Stimulated activated CD4-positive, alpha-beta T cell treated with anti-CD3 and anti-CD28 coated beads, Interleukin-2, amount 100 ng/mL, for 24 hours (primary cell): Measurements from ENCODE around the gene CHRNE.
"Not testable (repeated sequence)": the region's sequence is repeated elsewhere in the genome, so short reads cannot be mapped to it uniquely, and the experiment has no call there.

Experiments used
- DNase-seq, 2 donors: peaks; one replicate each; pipeline ENCODE4 v3.0.0-alpha.2; 2020

The CHRNE gene

DNA sequence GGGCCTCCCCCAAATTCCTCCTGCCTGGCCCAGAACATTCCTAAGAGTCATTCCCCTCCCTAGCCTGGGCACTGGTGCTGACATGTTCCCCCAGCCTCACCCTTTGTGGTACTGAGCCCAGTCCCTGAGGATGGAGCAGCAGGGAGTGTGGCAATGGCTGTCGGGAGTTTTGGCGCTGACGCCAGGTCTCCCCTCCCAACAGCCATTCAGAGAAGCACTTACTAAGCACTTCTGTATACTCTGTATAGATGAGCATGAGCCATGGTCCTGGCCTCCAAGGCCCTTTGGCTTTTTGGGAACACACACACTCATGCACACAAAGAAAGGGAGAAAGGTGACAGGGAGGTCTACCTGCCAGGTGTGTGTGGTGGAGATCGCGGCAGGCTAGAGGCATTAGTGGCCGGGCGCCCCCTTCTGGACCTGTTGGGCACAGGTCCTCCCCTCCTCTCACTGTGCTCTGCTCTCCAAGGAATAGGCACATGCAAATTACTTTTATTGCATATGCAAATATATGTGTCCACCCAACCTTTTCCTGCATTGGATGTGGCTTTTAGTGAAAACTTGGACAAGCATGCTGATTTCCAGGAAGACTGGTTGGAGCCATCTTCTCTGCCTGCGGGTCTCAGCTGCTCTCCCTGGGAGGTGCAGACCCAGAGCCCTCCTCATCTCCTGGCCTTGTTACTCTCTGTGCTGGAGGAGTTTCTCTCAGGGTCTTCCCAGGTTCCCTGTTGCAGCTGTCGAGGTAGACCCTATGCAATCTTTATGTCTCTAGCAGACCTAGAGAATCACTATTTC is 20.9 kb downstream of the CHRNE start:
- peak; percentile 71 to 73 for DNase-seq

DNA sequence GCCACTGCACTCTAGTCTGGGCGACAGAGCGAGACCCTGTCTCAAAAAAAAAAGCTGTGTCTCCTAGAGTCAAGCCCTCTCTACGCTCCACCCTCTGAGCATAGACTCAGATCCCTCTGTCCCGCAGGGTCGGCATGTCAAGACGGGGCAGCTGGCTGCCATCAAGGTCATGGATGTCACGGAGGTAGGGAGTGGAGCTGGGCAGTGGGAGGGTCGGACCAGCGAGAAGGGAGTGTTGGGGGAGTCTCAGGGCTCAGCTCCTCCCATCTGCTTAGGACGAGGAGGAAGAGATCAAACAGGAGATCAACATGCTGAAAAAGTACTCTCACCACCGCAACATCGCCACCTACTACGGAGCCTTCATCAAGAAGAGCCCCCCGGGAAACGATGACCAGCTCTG is 22.0 kb downstream of the CHRNE start:
- DNase-seq = no peak

DNA sequence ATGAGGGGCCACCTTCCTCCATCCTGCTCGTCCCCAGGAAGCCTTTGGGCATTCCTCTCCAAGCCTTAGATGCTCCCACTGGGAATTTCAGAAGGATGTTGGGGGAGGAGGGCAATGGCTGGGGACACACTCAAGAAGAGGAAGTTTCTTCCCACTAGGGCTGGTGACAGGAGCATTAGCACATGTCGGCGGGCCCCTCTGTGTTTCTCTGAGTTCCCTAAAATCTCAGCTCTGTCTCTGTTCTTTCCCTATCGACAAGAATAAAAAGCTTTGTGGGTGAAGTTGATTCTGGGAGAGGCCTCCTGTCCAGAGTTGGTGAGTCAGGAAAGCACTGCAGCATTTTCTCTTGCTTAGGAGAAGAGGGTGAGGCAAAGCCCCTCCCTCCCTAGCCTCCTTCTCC is 23.3 kb downstream of the CHRNE start:
- no peak for DNase-seq

DNA sequence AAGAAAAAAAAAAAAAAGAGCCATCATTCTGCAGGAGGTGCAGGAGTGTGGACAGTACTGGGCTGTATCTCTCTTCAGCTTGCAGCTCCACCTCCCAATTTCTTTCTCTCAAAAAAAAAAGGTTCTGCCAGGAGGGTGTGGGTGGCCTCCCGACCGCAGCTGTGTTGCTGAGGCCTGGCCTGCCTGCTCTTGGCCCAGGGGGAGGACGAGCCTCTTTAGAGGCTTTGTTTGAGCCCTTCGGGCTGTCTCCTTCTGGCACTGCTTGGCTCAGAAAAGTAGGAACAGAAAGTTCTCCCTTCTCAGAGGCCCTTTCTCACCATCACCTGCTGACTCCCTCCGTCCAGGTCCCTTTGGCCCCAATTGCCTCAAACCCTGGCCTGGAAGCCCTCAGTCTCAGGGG is 25.8 kb downstream of the CHRNE start:
- no peak for DNase-seq

DNA sequence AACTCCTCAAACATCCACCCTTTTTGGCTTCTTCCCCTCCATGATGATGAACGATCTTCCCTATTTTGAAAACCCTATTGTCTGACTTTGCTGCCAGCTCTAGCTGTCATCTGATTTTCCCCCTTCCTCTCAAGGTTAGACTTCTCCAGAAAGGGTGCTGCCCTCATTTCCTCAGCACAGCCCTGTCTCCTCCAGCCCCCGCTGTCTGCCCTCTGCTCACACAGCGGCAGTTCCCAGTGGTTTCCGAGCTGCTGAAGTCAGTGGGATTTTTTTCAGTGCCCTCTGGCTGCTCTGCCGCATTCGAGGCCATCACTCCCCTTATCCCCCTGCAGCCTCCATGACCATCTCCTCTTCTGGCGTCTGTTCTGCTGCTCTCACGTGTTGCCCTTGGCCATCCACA is 30.1 kb downstream of the CHRNE start:
- no peak for DNase-seq

DNA sequence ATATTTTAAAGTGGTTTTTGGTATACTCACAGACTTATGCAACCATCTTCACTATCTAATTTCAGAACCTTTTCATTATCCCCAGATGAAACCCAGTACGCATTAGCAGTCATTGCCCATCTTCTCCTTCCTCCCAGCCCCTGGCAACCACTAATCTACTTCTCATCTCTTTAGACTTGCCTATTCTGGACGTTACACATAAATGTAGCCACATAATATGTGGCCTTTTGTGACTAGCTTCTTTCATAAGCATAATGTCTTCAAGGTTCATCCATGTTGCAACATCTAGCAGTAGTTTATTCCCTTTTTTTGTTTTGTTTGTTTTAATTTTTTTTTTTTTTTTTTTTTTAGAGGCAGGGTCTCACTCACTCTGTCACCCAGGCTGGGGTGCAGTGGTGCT is 32.0 kb downstream of the CHRNE start:
- no peak for DNase-seq

DNA sequence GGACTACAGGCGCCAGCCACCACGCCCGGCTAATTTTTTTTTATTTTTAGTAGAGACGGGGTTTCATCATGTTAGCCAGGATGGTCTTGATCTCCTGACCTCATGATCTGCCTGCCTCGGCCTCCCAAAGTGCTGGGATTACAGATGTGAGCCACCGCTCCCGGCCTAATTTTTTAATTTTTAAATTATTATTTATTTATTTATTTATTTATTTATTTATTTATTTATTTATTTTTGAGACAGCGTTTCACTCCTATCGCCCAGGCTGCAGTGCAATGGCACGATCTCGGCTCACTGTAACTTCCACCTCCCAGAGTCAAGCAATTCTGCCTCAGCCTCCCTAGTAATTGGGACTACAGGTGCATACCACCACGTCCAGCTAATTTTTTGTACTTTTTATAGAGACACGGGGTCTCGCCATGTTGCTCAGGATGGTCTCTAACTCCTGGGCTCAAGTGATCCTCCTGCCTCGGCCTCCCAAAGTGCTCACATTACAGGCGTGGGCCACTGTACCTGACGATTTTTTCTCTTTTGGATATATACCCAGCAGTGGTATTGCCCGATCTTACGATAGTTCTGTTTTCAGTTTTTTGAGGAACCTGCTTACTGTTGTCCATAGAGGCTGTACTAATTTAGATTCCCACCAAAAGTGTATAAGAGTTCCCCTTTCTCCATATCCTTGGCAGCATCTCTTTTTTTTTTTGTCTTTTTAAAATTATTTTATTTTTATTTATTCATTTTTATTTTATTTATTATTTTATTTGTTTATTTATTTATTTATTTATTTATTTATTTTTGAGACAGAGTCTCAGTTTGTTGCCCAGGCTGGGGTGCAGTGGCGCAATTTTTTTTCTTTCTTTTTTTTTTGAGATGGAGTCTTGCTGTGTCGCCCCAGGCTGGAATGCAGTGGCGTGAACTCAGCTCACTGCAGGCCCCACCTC is 33.6 kb downstream of the CHRNE start:
- DNase-seq = not testable (repeated sequence)

DNA sequence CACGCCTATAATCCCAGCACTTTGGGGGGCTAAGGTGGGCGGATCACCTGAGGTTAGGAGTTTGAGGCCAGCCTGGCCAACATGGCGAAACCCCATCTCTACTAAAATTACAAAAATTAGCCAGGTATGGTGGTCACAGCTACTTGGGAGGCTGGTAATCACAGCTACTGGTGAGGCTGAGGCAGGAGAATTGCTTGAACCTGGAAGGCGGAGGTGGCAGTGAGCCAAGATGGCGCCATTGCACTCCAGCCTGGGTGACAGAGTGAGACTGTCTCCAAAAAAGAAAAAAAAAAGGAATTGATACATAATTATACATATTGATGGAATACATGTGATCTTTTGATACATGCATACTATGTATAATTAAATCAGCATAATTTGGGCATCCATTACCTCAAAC is 35.4 kb downstream of the CHRNE start:
- DNase-seq = not testable (repeated sequence)

DNA sequence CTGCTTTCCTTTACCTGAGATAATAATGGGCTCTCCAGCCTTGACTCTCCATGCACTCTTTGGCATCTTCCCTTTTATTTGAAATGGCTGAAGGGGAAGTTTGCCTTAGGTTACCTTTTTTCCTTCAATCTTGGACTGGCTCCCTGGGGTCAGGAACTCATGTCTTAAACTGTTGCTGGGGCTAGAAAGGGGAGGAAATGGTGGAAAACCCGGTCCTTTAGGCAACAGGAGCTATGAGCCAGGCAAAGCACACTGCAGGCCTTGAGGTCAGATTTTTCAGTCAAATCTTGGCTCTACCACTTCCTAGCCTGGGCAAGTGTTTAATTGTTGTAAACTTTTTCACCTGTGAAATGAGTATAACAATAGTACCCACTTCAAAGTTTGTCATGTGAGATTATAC is 39.6 kb downstream of the CHRNE start:
- no peak for DNase-seq

DNA sequence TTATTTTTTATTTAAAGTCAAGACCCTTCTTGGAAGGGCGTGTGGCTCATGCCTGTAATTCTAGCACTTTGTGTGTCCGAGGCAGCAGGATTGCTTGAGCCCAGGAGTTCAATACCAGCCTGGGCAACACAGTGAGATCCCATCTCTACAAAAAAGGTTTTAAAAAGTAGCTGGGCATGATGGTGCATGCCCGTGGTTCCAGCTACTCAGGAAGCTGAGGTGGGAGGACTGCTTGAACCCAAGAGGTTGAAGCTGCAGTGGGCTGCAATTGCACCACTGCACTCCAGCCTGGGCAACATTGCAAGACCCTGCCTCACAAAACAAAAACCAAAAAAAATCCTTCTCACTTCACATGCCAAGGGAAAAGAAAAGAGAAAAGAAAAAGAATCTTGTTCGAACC is 40.2 kb downstream of the CHRNE start:
- no peak for DNase-seq

DNA sequence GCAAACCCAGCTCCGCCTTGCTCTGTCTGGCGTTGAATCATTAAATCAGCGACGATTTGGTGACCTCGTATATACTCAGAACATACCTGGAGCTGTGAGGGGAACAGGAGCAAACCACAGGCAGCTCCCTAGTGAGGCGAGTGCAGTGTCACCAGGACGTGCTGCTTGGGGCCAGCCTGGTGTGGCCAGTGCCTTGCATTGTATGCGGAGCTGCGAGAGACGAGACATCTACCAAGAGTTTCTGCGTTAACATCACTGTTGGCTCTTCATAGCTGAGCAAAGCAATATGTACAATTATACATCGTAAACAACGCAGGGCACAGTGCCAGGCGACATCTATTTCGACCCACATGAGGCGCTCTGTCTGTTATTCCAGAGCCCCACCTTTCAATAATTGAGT is 41.8 kb downstream of the CHRNE start:
- no peak for DNase-seq

DNA sequence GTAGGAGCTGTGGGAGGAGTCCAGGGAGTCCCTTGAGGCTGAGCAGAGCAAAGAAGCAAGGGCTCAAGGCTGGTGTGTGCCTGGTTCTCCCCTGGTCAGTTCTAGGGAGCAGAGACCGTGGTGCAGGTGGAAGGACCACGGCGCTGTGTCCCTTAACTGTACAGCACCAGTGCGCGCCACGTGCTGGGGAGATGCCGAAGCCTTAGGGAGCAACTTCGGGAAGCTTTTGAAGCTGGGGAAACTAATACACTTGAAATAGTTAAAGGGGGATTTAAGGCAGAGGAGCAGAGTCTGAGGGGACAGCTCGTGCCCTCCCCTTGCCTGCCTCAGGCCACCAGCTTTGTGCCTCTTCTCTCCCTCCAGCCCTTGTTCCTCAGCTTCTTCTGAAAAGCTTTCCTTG is 42.2 kb downstream of the CHRNE start:
- no peak for DNase-seq

DNA sequence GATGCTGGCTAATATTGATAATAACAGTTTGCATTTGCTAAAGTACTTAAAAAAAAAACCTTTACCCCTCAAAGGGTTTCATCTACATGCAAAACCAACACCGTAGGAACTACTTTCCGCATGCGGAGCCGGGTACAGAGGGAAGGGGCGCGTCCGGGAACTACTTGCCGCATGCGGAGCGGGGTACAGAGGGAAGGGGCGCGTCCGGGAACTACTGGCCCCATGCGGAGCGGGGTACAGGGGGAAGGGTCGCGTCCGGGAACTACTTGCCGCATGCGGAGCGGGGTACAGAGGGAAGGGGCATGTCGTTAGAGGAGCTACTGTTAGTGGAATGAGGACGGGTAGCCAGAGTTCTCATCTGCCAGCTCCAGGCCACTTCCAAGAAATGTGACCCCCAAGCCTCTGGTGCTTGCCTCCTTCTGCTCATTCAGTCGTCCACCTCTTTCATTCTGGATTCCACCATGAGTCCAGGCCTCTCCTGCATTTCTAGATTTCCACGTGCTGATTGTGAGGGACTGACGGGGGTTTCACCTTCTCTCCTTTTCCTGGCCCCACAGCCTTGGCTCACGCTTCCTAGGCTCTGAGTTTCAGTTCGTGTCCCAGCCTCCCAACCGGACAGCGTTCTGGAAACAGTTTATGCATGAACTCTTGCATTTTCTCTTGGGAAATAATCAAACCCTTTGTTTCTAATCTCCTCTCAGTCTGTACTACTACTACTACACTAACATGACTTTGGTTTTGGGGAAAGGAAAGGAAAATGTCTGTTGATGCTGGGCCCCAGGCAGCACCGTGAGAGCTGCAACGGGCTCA is 42.9 kb downstream of the CHRNE start:
- no peak for DNase-seq

DNA sequence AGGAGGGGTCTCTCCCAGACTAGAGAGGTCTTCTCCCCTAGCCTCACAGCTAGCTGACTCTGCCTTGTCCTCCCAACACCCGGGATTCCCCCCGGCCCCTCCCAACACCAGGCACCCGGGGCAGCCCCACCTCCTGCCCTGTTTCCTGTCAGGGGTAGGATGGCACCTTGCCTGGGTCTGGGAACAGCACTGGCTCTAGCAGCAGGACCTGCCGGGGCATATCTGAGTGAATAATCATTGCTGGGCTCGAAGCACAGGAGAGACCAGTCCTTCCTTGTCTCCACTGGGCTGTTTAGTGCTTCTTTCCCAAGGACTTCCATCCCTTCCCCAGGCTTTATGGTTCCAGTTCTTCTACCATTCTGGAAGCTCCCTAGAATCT is 44.0 kb downstream of the CHRNE start:
- DNase-seq = no peak

DNA sequence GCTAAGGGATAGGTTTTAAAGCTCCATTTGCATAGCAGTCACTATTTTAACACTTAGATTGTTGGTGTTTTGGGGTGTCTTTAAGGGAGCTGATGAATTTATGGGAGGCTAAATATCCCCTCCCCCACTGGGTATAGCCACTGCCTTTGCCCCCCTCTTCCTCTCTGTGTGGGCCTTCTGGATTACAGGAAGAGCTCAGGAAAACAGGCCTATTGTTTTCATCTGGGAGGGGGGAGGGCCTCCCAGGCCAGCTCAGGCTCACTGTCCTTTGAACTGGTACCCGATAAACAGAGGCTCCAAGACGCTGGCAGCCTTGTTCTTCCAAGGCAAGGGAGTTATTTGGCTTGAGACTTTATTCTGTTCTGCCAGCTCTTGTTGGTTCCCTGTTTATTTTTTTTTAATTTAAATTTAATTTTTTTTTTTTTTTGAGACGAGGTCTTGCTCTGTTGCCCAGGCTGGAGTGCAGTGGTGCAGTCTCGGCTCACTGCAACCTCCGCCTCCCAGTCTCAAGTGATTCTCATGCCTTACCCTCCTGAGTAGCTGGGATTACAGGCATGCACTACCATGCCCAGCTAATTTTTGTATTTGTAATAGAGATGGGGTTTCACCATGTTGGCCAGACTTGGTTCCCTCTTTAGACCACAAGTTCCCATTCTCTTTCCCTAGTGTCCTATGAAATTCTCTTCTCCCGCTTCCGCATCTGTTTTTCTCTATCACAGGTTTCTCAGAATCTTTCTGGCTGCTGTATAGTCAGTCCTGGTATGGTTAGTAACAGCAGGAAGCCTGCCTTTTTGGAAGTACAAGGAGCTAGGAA is 44.6 kb downstream of the CHRNE start:
- no peak for DNase-seq

DNA sequence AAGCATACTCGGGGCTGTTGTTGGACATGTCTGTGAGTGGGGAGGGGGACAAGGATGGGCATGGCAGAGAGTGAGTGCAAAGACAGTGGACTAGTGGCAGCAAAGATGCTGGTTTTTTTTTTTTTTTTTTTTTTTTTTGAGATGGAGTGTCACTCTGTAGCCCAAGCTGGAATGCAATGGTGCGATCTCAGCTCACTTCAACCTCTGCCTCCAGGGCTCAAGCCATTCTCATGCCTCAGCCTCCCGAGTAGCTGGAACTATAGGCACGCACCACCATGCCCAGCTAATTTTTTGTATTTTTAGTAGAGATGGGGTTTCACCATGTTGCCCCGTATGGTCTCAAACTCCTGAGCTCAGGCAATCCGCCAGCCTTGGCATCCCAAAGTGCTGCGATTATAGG is 45.6 kb downstream of the CHRNE start:
- DNase-seq = not testable (repeated sequence)

DNA sequence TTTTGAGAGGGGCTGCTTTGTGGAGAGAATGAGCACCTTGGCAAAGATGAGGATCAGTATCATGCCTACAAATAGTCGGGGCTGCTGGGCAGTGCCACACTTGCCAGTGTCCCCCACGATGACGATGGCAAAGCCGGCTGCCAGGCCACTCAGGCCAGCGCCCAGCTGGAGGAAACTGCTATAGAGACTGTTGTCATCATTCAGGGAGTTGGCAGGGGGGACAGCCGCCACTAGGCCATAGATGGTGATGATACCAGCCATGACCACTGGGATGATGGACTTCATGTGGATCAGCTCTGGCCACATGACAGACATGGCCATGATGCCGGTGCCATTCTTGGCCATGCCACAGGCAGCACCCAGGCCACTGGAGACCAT is 46.0 kb downstream of the CHRNE start:
- no peak for DNase-seq

DNA sequence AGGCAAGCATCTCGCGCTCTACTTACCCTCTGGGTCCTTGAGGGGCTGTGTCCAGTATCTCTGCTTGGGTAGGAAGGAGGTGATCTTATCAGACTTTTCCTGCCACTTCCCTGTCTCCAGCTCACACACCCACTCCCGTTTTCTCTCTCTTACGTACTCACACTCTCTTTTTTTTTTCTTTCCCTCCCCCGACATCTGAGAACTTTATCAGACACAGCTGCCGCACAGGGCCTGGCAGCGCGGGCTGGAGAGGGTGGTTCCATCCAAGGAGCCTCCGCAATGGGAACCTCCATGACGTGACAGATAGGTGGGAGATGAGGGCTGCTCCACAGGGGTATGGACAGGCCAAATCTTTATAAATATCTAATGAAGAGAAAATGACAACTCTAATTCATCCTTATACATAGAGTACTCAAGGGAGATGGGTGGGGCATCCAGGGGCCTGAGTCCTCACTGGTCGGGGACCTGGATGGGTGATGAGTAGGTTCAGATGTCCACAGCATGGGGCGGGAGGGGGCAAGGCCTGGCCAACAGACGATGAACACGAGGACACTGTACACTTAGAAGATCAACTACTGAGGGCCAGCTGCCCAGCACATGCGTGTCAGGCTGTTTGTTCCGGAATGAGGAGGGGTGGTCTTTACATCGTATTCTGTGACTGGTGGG is 46.5 kb downstream of the CHRNE start:
- DNase-seq = no peak

DNA sequence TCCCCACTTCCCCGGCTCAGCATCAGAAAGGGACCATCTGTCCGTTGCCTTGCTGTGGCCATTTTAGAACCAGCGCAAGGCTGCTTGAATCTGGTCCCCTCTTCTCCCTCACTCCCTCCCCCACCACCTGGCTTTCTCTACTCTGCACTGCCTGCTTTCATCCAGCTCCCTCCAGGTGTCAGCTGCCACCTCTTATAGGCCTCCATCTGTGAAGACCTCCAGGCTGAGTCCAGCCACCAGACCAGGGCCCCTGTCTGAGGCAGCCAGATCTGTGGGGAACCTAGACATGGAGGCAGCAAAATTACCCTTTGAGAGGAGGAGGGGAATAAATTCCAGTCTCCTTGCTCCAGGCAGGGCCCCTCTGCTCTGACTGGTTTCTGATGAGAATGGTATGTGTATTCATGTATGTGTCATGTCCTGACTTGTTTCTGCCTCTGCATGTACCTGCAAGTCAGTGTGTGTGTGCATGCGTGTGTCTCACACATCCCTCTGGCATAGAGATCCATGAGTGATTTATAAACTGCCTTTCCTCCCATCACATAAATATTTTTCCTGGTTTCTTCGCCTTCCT is 48.7 kb downstream of the CHRNE start:
- DNase-seq = no peak

DNA sequence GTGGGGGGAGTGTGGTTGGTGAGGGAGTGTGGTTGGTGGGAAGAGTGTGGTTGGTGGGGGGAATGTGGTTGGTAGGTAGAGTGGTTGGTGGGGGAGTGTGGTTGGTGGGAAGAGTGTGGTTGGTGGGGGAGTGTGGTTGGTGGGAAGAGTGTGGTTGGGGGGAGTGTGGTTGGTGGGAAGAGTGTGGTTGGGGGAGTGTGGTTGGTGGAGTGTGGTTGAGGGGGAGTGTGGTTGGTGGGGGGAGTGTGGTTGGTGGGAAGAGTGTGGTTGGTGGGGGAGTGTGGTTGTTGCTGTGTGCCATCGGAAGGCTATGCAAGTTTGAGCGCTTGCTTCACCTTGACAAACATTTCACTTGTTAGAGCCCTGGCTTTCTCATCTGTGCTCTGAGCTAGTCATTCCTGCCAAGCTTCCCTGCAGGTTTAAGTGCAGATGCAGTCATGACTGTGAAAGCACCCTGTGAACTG is 49.7 kb downstream of the CHRNE start:
- no peak for DNase-seq

DNA sequence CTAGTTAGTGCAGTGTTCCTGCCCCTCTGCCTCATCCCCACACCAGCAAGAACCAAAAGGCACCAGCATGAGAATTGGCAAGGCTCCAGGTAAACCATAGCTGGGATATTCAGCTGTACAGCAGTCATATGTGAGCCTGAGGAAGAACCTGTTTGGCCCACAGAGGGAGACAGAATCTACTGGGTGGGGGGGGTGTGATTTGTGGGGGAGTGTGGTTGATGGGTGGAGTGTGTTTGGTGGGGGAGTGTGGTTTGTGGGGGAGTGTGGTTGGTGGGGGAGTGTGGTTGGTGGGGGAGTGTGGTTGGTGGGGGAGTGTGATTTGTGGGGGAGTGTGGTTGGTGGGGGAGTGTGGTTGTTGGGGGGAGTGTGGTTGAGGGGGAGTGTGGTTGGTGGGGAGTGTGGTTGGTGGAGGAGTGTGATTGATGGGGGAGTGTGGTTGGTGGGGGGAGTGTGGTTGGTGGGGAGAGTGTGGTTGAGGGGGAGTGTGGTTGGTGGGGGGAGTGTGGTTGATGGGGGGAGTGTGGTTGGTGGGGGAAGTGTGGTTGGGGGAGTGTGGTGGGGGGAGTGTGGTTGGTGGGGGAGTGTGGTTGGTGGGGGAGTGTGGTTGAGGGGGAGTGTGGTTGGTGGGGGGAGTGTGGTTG is 50.2 kb downstream of the CHRNE start:
- DNase-seq = no peak
